ENCODE data around the gene MAPK8IP2. TPM values are rescaled to one million over a fixed set of nuclear protein-coding genes. Genes with fewer than 3 reads are reported as not detected.
"Not testable (repeated sequence)": the region's sequence is repeated elsewhere in the genome, so short reads cannot be mapped to it uniquely, and the experiment has no call there.

MAPK8IP2 gene
- total RNA-seq, 1 donor from 2014 or later: 7.7 TPM

GRCh38 chr22:50612168-50612527 lies 11.6 kb downstream of the MAPK8IP2 start:
- Mint-ChIP-seq H3K4me3 (ENCODE audit: low read depth) (no peak overlapping the region), H3K27me3 (peaks cover 58% of the 10 kb centered on the region), H3K27ac (no peak overlapping the region), H3K4me1 (ENCODE audit: low read depth) (no peaks in the 10 kb centered on the region), H3K36me3 (ENCODE audit: insufficient read depth) (no peaks in the 10 kb centered on the region), H3K9me3 (ENCODE audit: low read depth) (no peaks in the 10 kb centered on the region)
- no peak for DNase-seq (ENCODE audit: low spot score, unreplicated experiment)
- no peak for TF ChIP-seq CTCF (IDR thresholded peaks at IDR 0.05; ENCODE audit: unreplicated experiment)

- H3K9me3 Mint-ChIP-seq (ENCODE audit: low read depth): no peaks in the 10 kb centered on the region
- DNase-seq (ENCODE audit: low spot score, unreplicated experiment): no peak
- H3K27me3 Mint-ChIP-seq: peaks cover 56% of the 10 kb centered on the region
- no peak overlapping the region for H3K4me3 Mint-ChIP-seq (ENCODE audit: low read depth)
- no peaks in the 10 kb centered on the region for H3K36me3 Mint-ChIP-seq (ENCODE audit: insufficient read depth)
- H3K27ac Mint-ChIP-seq: no peak overlapping the region
- TF ChIP-seq CTCF (IDR thresholded peaks at IDR 0.05; ENCODE audit: unreplicated experiment): no peak
- H3K4me1 Mint-ChIP-seq (ENCODE audit: low read depth): no peaks in the 10 kb centered on the region
These were observed 12.1 kb downstream of the MAPK8IP2 start for GRCh38 chr22:50612528-50613221.

- no peak for TF ChIP-seq CTCF (IDR thresholded peaks at IDR 0.05; ENCODE audit: unreplicated experiment)
- no peaks in the 10 kb centered on the region for H3K9me3 Mint-ChIP-seq (ENCODE audit: low read depth)
- no peak overlapping the region for H3K27ac Mint-ChIP-seq
- no peaks in the 10 kb centered on the region for H3K4me1 Mint-ChIP-seq (ENCODE audit: low read depth)
- H3K36me3 Mint-ChIP-seq (ENCODE audit: insufficient read depth): no peaks in the 10 kb centered on the region
- H3K27me3 Mint-ChIP-seq: peaks cover 56% of the 10 kb centered on the region
- no peak overlapping the region for H3K4me3 Mint-ChIP-seq (ENCODE audit: low read depth)
- DNase-seq (ENCODE audit: low spot score, unreplicated experiment): no peak
These were observed 12.8 kb downstream of the MAPK8IP2 start for GRCh38 chr22:50613291-50613981.

- peaks cover 53% of the 10 kb centered on the region for H3K27me3 Mint-ChIP-seq
- DNase-seq (ENCODE audit: low spot score, unreplicated experiment); H3K9me3 Mint-ChIP-seq (ENCODE audit: low read depth): not testable (repeated sequence)
These were observed 13.7 kb downstream of the MAPK8IP2 start for GRCh38 chr22:50614296-50614695.

GRCh38 chr22:50620593-50621355 lies 20.2 kb downstream of the MAPK8IP2 start:
- TF ChIP-seq CTCF (IDR thresholded peaks at IDR 0.05; ENCODE audit: unreplicated experiment): no peak
- Mint-ChIP-seq H3K4me3 (ENCODE audit: low read depth) (no peak overlapping the region), H3K36me3 (ENCODE audit: insufficient read depth) (peaks cover 1% of the 10 kb centered on the region), H3K9me3 (ENCODE audit: low read depth) (no peaks in the 10 kb centered on the region), H3K27me3 (peaks cover 24% of the 10 kb centered on the region), H3K4me1 (ENCODE audit: low read depth) (peaks cover 21% of the 10 kb centered on the region), H3K27ac (peak overlapping the region; percentile 49)
- peak; percentile 75 for DNase-seq (ENCODE audit: low spot score, unreplicated experiment)

More at GRCh38 chr22:50614296-50614695, 13.7 kb downstream of the MAPK8IP2 start:
- not testable (repeated sequence) for H3K36me3 Mint-ChIP-seq (ENCODE audit: insufficient read depth); H3K4me1 Mint-ChIP-seq (ENCODE audit: low read depth); H3K4me3 Mint-ChIP-seq (ENCODE audit: low read depth); H3K27ac Mint-ChIP-seq

Data from progenitor cell of endocrine pancreas (in vitro differentiated cells).